HepG2 (cell line): Measurements from ENCODE around the gene HELZ. TPM values are rescaled to one million over a fixed set of nuclear protein-coding genes. Genes with fewer than 3 reads are reported as not detected.

ENCODE experiments used
- GPN1 ChIP-seq: sonication (generic); formaldehyde crosslinking; IDR thresholded peaks from 2 replicates; pipeline ENCODE4 v1.5.1; 2020; ENCODE audit warnings: missing genetic modification reagents, borderline replicate concordance
- HDAC2 ChIP-seq: sonication (generic); formaldehyde crosslinking; IDR thresholded peaks from 2 replicates; pipeline ENCODE4 v1.4.0; 2020; ENCODE audit warnings: missing genetic modification reagents
- HHEX ChIP-seq: IDR thresholded peaks from 2 replicates; pipeline ENCODE4 v1.6.1; 2016; ENCODE audit warnings: control low read depth
- KAT8 ChIP-seq: IDR thresholded peaks from 2 replicates; pipeline ENCODE4 v1.6.1; 2016; ENCODE audit warnings: missing genetic modification reagents, missing compliant biosample characterization
- NR1H2 ChIP-seq: sonication (generic); formaldehyde crosslinking; IDR thresholded peaks from 2 replicates; pipeline ENCODE4 v1.8.1; 2022; ENCODE audit warnings: low read depth, missing genetic modification reagents, borderline replicate concordance
- RXRB ChIP-seq: IDR thresholded peaks from 2 replicates; pipeline ENCODE4 v1.6.1; 2016; ENCODE audit warnings: borderline replicate concordance, missing genetic modification reagents, missing compliant biosample characterization
- ZNF563 ChIP-seq: sonication (generic); formaldehyde crosslinking; IDR thresholded peaks from 2 replicates; pipeline ENCODE4 v1.8.0; 2022; ENCODE audit warnings: mild to moderate bottlenecking, moderate library complexity, missing genetic modification reagents
- ZSCAN30 ChIP-seq: sonication (generic); formaldehyde crosslinking; IDR thresholded peaks from 2 replicates; pipeline ENCODE4 v1.5.0; 2020; ENCODE audit warnings: mild to moderate bottlenecking, missing genetic modification reagents
- polyA plus RNA-seq, 8 experiments: library from polyadenylated mRNA; depleted of rRNA in 3 of 8; stranded (reverse) in 7 of 8; unstranded in 1 of 8; fragments of >200 nt; fragmentation: Illumina TruSeq in 4 of 8; extraction: Trizol in 4 of 8; gene quantifications; 2 replicates each; pipeline versions ENCODE4 v1.2.1 to v1.2.3, GENCODE V29; 2011 to 2016; ENCODE audit warnings: low read depth in 4 of 8, missing spikeins in 1 of 8, mixed read lengths in 1 of 8; ENCODE audit not compliant: insufficient read depth in 1 of 8
- total RNA-seq, 5 experiments: library from RNA; depleted of rRNA; stranded (reverse); fragments of >200 nt; fragmentation: Illumina TruSeq; extraction: Trizol; gene quantifications; 2 replicates each; pipeline ENCODE4 v1.2.3, GENCODE V29; 2016; ENCODE audit warnings: low read depth in 1 of 5
- TF ChIP-seq, protein P1 (sequence below): sonication (generic); formaldehyde crosslinking; IDR thresholded peaks from 2 replicates; pipeline ENCODE4 v1.4.0; 2020; ENCODE audit warnings: missing genetic modification reagents
- TF ChIP-seq, protein P2 (sequence below): sonication (generic); formaldehyde crosslinking; IDR thresholded peaks from 2 replicates; pipeline ENCODE4 v1.5.1; 2020; ENCODE audit warnings: mild to moderate bottlenecking, missing genetic modification reagents, moderate library complexity
- TF ChIP-seq, protein P3 (sequence below): sonication (generic); formaldehyde crosslinking; IDR thresholded peaks from 2 replicates; pipeline ENCODE4 v1.9.0; 2022; ENCODE audit warnings: missing genetic modification reagents, mild to moderate bottlenecking, borderline replicate concordance
- TF ChIP-seq, protein P4 (sequence below): sonication (generic); formaldehyde crosslinking; IDR thresholded peaks from 2 replicates; pipeline ENCODE4 v1.8.0; 2022; ENCODE audit warnings: mild to moderate bottlenecking, missing genetic modification reagents, moderate library complexity
- TF ChIP-seq, protein P5 (sequence below): sonication (generic); formaldehyde crosslinking; IDR thresholded peaks from 2 replicates; pipeline ENCODE4 v1.5.1; 2020; ENCODE audit warnings: missing genetic modification reagents, mild to moderate bottlenecking, borderline replicate concordance

Gene HELZ
- total and polyA plus RNA-seq, 2 of the 13 experiments (the other 11 are each of a cell fraction or from before 2014, with no cell fraction given) = 35.3 to 52.4 TPM

DNA sequence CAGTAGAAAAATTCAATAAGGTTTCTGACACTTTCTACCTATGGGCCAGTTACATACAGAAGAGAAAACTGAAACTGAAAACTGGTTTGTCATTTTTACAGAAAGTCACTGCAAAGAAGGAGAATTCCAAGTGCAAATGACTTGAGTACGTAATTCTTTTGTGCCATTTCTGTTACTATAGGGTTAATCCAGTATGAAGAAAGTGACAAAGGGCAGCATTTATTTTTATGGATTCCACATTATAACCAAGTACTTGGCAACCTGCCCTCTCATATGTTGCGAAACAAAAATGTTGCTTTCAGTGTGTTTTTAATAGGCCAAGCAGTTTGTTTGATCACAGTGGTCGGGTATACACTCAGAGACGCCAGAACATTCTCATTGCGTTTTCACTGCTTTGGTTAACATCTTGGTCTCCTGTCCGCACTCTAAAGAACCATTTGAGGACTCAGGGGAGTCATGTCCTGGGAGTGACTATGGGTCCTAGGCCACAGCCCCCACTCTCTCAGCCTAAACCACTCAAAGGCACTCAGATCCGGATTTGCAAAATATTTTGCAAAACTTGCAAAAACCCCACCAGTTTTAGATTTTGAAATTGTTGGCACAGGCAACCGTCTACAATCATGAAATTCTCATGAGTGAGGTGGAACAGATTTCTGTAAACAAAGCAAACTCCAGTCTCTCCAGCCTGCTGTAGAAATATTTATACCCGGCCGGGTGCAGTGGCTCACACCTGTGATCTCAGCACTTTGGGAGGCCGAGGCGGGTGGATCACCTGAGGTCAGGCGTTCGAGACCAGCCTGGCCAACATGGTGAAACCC lies 15.4 kb upstream of the HELZ start (continued):
- TF ChIP-seq, protein P1, sequence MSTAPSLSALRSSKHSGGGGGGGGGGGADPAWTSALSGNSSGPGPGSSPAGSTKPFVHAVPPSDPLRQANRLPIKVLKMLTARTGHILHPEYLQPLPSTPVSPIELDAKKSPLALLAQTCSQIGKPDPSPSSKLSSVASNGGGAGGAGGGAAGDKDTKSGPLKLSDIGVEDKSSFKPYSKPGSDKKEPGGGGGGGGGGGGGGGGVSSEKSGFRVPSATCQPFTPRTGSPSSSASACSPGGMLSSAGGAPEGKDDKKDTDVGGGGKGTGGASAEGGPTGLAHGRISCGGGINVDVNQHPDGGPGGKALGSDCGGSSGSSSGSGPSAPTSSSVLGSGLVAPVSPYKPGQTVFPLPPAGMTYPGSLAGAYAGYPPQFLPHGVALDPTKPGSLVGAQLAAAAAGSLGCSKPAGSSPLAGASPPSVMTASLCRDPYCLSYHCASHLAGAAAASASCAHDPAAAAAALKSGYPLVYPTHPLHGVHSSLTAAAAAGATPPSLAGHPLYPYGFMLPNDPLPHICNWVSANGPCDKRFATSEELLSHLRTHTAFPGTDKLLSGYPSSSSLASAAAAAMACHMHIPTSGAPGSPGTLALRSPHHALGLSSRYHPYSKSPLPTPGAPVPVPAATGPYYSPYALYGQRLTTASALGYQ = 0 out of 2 replicates have a peak, but pooled peaks have one; percentile 54
- TF ChIP-seq, protein P2, sequence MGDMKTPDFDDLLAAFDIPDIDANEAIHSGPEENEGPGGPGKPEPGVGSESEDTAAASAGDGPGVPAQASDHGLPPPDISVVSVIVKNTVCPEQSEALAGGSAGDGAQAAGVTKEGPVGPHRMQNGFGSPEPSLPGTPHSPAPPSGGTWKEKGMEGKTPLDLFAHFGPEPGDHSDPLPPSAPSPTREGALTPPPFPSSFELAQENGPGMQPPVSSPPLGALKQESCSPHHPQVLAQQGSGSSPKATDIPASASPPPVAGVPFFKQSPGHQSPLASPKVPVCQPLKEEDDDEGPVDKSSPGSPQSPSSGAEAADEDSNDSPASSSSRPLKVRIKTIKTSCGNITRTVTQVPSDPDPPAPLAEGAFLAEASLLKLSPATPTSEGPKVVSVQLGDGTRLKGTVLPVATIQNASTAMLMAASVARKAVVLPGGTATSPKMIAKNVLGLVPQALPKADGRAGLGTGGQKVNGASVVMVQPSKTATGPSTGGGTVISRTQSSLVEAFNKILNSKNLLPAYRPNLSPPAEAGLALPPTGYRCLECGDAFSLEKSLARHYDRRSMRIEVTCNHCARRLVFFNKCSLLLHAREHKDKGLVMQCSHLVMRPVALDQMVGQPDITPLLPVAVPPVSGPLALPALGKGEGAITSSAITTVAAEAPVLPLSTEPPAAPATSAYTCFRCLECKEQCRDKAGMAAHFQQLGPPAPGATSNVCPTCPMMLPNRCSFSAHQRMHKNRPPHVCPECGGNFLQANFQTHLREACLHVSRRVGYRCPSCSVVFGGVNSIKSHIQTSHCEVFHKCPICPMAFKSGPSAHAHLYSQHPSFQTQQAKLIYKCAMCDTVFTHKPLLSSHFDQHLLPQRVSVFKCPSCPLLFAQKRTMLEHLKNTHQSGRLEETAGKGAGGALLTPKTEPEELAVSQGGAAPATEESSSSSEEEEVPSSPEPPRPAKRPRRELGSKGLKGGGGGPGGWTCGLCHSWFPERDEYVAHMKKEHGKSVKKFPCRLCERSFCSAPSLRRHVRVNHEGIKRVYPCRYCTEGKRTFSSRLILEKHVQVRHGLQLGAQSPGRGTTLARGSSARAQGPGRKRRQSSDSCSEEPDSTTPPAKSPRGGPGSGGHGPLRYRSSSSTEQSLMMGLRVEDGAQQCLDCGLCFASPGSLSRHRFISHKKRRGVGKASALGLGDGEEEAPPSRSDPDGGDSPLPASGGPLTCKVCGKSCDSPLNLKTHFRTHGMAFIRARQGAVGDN (CRISPR knock-in tag) = peak; percentile 17; the same call in 1 of the 2 replicates
- TF ChIP-seq RXRB (CRISPR knock-in tag) (no peak), KAT8 (CRISPR knock-in tag) (no peak), HDAC2 (no peak), GPN1 (no peak), ZSCAN30 (no peak), ZNF563 (CRISPR knock-in tag) (no peak), HHEX (no peak), NR1H2 (CRISPR knock-in tag) (no peak)
- TF ChIP-seq, protein P3, sequence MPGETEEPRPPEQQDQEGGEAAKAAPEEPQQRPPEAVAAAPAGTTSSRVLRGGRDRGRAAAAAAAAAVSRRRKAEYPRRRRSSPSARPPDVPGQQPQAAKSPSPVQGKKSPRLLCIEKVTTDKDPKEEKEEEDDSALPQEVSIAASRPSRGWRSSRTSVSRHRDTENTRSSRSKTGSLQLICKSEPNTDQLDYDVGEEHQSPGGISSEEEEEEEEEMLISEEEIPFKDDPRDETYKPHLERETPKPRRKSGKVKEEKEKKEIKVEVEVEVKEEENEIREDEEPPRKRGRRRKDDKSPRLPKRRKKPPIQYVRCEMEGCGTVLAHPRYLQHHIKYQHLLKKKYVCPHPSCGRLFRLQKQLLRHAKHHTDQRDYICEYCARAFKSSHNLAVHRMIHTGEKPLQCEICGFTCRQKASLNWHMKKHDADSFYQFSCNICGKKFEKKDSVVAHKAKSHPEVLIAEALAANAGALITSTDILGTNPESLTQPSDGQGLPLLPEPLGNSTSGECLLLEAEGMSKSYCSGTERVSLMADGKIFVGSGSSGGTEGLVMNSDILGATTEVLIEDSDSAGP (CRISPR knock-in tag) = no peak
- TF ChIP-seq, protein P4, sequence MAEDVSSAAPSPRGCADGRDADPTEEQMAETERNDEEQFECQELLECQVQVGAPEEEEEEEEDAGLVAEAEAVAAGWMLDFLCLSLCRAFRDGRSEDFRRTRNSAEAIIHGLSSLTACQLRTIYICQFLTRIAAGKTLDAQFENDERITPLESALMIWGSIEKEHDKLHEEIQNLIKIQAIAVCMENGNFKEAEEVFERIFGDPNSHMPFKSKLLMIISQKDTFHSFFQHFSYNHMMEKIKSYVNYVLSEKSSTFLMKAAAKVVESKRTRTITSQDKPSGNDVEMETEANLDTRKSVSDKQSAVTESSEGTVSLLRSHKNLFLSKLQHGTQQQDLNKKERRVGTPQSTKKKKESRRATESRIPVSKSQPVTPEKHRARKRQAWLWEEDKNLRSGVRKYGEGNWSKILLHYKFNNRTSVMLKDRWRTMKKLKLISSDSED (CRISPR knock-in tag) = no peak
- TF ChIP-seq, protein P5, sequence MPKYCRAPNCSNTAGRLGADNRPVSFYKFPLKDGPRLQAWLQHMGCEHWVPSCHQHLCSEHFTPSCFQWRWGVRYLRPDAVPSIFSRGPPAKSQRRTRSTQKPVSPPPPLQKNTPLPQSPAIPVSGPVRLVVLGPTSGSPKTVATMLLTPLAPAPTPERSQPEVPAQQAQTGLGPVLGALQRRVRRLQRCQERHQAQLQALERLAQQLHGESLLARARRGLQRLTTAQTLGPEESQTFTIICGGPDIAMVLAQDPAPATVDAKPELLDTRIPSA = no peak
